GM18526 (cell line): ENCODE measurements around the gene SCGB3A1.

Experiments
- POLR2A ChIP-seq: IDR thresholded peaks from 3 replicates; pipeline ENCODE4 v1.6.1; 2011; ENCODE audit not compliant: insufficient read length; ENCODE audit errors: extremely low read depth

Gene SCGB3A1

GRCh38 chr5:180601591-180602480 lies 10.5 kb upstream of the SCGB3A1 start:
- TF ChIP-seq POLR2A: no peak

- no peak for TF ChIP-seq POLR2A
These were observed 9.3 kb upstream of the SCGB3A1 start for GRCh38 chr5:180600554-180601041.

- TF ChIP-seq POLR2A: no peak
These were observed 8.8 kb upstream of the SCGB3A1 start for GRCh38 chr5:180599981-180600553.

- TF ChIP-seq POLR2A: no peak
These were observed 8.3 kb upstream of the SCGB3A1 start for GRCh38 chr5:180599590-180599914.

GRCh38 chr5:180598797-180599589 lies 7.7 kb upstream of the SCGB3A1 start:
- TF ChIP-seq POLR2A: no peak

GRCh38 chr5:180598316-180598701 lies 7.0 kb upstream of the SCGB3A1 start:
- TF ChIP-seq POLR2A: no peak

- no peak for TF ChIP-seq POLR2A
These were observed 5.5 kb upstream of the SCGB3A1 start for GRCh38 chr5:180596668-180597231.

GRCh38 chr5:180596115-180596667 lies 4.9 kb upstream of the SCGB3A1 start:
- no peak for TF ChIP-seq POLR2A

- no peak for TF ChIP-seq POLR2A
These were observed 4.2 kb upstream of the SCGB3A1 start for GRCh38 chr5:180595381-180596114.

- no peak for TF ChIP-seq POLR2A
These were observed 3.7 kb upstream of the SCGB3A1 start for GRCh38 chr5:180595046-180595379.

- no peak for TF ChIP-seq POLR2A
These were observed 3.2 kb upstream of the SCGB3A1 start for GRCh38 chr5:180594311-180595045.

- TF ChIP-seq POLR2A: no peak
These were observed 2.3 kb upstream of the SCGB3A1 start for GRCh38 chr5:180593446-180594206.

GRCh38 chr5:180592176-180592575 lies 877 bp upstream of the SCGB3A1 start:
- no peak for TF ChIP-seq POLR2A
